ENCODE data around the gene ANKRD37.

The ANKRD37 gene

DNA sequence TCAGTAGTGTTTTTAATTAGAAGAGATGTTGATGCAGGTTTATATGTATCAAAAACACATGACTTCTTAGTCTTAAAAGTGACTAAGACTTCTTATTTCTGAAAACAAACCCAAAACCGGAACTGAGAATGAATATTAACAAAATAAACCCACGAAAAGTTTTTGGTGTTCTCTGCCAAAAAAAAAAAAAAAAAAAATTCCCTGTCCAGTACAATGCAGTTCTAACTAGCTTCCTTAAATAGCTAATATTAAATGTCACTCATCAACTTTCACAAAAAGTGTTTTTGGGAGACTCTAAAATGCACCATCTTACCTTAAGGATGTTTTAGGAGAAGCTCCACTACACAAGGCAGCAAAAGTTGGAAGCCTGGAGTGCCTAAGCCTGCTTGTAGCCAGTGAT lies 2.0 kb downstream of the ANKRD37 start:
- DNase-seq (ENCODE audit: extremely low spot score), result no peak
- no peak for TF ChIP-seq L3MBTL2 (conservative IDR thresholded peaks at IDR 0.05)
- no peak for TF ChIP-seq ELF4 (IDR thresholded peaks at IDR 0.05)
- TF ChIP-seq HDGF (IDR thresholded peaks at IDR 0.05; ENCODE audit: borderline replicate concordance), result no peak
- TF ChIP-seq FOXK2 (IDR thresholded peaks at IDR 0.05), result no peak
- no peak for TF ChIP-seq FOXA1 (IDR thresholded peaks at IDR 0.05)
- no peak for TF ChIP-seq SUZ12 (IDR thresholded peaks at IDR 0.05)
- TF ChIP-seq SP1 (IDR thresholded peaks at IDR 0.05), result no peak
- TF ChIP-seq LEF1 (IDR thresholded peaks at IDR 0.05; ENCODE audit: borderline replicate concordance), result no peak
- no peak for TF ChIP-seq ARNT (IDR thresholded peaks at IDR 0.05)
- TF ChIP-seq, protein P1, sequence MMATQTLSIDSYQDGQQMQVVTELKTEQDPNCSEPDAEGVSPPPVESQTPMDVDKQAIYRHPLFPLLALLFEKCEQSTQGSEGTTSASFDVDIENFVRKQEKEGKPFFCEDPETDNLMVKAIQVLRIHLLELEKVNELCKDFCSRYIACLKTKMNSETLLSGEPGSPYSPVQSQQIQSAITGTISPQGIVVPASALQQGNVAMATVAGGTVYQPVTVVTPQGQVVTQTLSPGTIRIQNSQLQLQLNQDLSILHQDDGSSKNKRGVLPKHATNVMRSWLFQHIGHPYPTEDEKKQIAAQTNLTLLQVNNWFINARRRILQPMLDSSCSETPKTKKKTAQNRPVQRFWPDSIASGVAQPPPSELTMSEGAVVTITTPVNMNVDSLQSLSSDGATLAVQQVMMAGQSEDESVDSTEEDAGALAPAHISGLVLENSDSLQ (IDR thresholded peaks at IDR 0.05), result no peak
- TF ChIP-seq BHLHE40 (IDR thresholded peaks at IDR 0.05; ENCODE audit: borderline replicate concordance), result no peak
- no peak for TF ChIP-seq TARDBP (IDR thresholded peaks at IDR 0.05)
- POLR2A ChIA-PET, result no interaction called here
- CTCF ChIA-PET, result interaction anchor here (1.0 kb wide), 1 partner anchor 199 kb away, joined by 3 read pairs; no protein-coding TSS in a partner anchor

DNA sequence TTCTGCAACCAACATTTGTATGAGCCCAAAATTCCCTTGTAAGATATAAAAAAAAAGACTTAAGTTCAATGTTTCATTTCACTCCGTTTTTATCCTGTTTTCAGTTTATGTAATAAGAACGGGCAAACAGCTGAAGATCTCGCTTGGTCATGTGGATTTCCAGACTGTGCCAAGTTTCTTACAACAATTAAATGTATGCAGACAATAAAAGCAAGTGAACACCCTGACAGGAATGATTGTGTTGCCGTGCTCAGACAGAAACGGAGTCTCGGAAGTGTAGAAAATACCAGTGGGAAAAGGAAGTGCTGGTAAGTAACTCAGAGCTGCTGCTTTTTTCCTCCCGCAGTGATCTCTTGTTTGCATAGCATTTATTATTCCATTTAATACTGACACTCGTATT lies 2.8 kb downstream of the ANKRD37 start:
- ChIA-PET CTCF (no interaction called here), POLR2A (no interaction called here)
- no peak for DNase-seq (ENCODE audit: extremely low spot score)
- TF ChIP-seq NFRKB (IDR thresholded peaks at IDR 0.05) (no peak), FOXK2 (IDR thresholded peaks at IDR 0.05) (no peak), ARNT (IDR thresholded peaks at IDR 0.05) (no peak), BHLHE40 (IDR thresholded peaks at IDR 0.05; ENCODE audit: borderline replicate concordance) (no peak), HDGF (IDR thresholded peaks at IDR 0.05; ENCODE audit: borderline replicate concordance) (no peak)

DNA sequence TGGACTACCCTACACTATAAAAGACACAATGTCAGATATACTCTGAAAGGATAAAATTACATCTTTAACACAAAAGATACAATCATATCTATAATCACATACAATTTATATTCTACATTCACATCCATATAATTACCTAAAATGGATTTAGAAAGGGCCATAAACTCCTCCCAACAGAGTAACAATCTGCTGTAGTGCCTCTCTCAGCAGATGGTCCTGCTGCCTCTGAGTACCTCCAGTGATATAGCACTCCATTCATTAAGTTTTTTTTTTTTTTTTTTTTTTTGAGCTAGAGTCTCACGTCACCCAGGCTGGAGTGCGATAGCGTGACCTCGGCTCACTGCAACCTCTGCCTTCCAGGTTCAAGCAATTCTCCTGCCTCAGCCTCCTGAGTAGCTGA lies 7.4 kb downstream of the ANKRD37 start:
- POLR2A ChIA-PET, result interaction anchor here (2.6 kb wide), 1 partner anchor 8 kb away, joined by 17 read pairs; the partner anchor contains the start of genes ANKRD37 and LRP2BP
- no peak for DNase-seq (ENCODE audit: extremely low spot score)
- TF ChIP-seq L3MBTL2 (conservative IDR thresholded peaks at IDR 0.05) (no peak), ARNT (IDR thresholded peaks at IDR 0.05) (no peak), BHLHE40 (IDR thresholded peaks at IDR 0.05; ENCODE audit: borderline replicate concordance) (no peak), TARDBP (IDR thresholded peaks at IDR 0.05) (no peak), ELF4 (IDR thresholded peaks at IDR 0.05) (no peak), ZNF384 (IDR thresholded peaks at IDR 0.05) (no peak), CTBP1 (IDR thresholded peaks at IDR 0.05; ENCODE audit: borderline replicate concordance) (no peak), HDGF (IDR thresholded peaks at IDR 0.05; ENCODE audit: borderline replicate concordance) (no peak), FOXM1 (IDR thresholded peaks at IDR 0.05; ENCODE audit: borderline replicate concordance) (no peak), NFRKB (IDR thresholded peaks at IDR 0.05) (no peak), SUZ12 (IDR thresholded peaks at IDR 0.05) (no peak), LEF1 (IDR thresholded peaks at IDR 0.05; ENCODE audit: borderline replicate concordance) (no peak)
- TF ChIP-seq, protein P1 (IDR thresholded peaks at IDR 0.05), result no peak
- CTCF ChIA-PET, result no interaction called here

DNA sequence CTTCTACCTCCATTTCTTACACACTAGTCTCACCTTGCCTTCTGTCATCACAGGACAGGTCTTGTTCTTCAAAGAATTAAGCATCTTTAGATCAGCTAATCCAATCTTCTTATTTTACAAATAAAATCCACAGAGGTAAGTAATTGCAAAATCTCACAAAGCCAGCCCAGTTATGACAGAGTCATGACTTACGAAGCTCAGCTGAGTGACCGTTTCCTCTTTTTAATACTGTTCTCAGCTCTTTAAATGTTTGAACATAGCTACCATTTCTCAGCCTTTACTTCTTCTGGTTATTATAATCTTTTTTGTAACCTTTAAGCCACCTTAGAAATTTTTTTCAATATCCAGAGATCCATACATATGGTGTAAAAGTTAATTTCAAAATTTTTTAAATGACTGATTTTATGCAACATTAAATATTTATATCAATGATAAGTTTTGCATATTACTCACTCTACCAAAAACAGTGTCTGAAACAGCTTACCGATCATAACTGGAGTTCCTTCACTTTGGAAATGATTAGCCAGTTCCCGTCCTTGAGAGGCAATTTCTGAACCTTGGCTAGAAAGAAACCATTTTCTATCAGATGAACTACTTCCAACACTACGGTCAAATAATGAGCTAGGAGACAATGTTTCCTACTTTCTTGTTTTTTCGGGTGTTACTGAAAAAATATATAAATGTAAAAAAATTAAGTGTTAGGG lies 8.8 kb downstream of the ANKRD37 start:
- no peak for TF ChIP-seq FOXM1 (IDR thresholded peaks at IDR 0.05; ENCODE audit: borderline replicate concordance)
- TF ChIP-seq TARDBP (IDR thresholded peaks at IDR 0.05), result no peak
- no peak for TF ChIP-seq HDGF (IDR thresholded peaks at IDR 0.05; ENCODE audit: borderline replicate concordance)
- no peak for DNase-seq (ENCODE audit: extremely low spot score)
- CTCF ChIA-PET, result no interaction called here
- POLR2A ChIA-PET, result interaction anchor here (1.2 to 2.6 kb wide), 2 partner anchors 9 to 20 kb away, joined by 4 to 17 read pairs; partner anchors contain the start of genes ANKRD37, LRP2BP and UFSP2

DNA sequence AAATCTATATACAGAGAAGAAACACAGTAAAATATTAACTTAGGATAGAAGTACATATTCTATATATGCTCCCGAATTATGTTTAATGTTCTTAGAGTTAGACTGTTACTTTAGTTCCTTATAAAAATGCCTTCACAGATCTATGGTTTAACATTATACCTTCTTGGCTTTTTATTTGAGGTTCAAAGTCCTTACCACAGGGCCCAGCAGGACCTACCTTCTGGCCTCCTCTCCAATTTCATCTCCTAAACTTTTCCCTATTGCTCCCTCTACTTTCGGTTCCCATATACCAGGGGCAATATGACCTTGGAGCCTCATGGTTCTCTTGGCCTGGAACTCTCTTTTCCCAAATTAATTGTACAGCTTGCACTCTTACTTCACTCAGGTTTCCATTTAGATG lies 11.8 kb downstream of the ANKRD37 start:
- POLR2A ChIA-PET, result no interaction called here

DNA sequence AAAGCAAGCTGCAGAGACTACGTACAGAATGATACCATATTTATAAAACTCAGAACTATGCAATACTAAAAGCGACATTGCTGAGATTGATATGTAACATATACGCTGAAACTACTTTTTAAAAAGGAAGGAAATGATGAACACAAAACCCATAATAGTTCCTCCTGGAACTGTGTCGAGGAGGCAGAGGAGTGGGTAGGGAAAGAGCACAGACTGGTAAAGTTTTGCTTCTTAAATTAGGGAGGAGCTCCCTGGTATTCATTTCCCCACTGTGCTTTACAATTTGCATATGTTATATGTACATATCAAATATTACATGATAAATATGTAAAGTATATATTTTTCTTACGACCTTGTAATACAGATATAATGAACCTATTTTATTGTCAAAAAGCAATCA lies 15.2 kb downstream of the ANKRD37 start:
- TF ChIP-seq NFRKB (IDR thresholded peaks at IDR 0.05) (no peak), SP1 (IDR thresholded peaks at IDR 0.05) (no peak), LEF1 (IDR thresholded peaks at IDR 0.05; ENCODE audit: borderline replicate concordance) (no peak), BHLHE40 (IDR thresholded peaks at IDR 0.05; ENCODE audit: borderline replicate concordance) (no peak), SUZ12 (IDR thresholded peaks at IDR 0.05) (no peak), FOXA1 (IDR thresholded peaks at IDR 0.05) (no peak), FOXM1 (IDR thresholded peaks at IDR 0.05; ENCODE audit: borderline replicate concordance) (no peak), ELF4 (IDR thresholded peaks at IDR 0.05) (no peak), FOXK2 (IDR thresholded peaks at IDR 0.05) (no peak), ZNF384 (IDR thresholded peaks at IDR 0.05) (no peak), TARDBP (IDR thresholded peaks at IDR 0.05) (no peak), CTBP1 (IDR thresholded peaks at IDR 0.05; ENCODE audit: borderline replicate concordance) (no peak), HDGF (IDR thresholded peaks at IDR 0.05; ENCODE audit: borderline replicate concordance) (no peak), L3MBTL2 (conservative IDR thresholded peaks at IDR 0.05) (no peak), ARNT (IDR thresholded peaks at IDR 0.05) (no peak)
- TF ChIP-seq, protein P1 (IDR thresholded peaks at IDR 0.05), result no peak
- POLR2A ChIA-PET, result interaction anchor here (1.1 kb wide), 1 partner anchor 15 kb away, joined by 3 read pairs; the partner anchor contains the start of gene ANKRD37
- no peak for DNase-seq (ENCODE audit: extremely low spot score)
- CTCF ChIA-PET, result no interaction called here

More for the DNA sequence above, 11.8 kb downstream of the ANKRD37 start:
- DNase-seq (ENCODE audit: extremely low spot score), result no peak
- TF ChIP-seq LEF1 (IDR thresholded peaks at IDR 0.05; ENCODE audit: borderline replicate concordance) (no peak), FOXA1 (IDR thresholded peaks at IDR 0.05) (no peak), SP1 (IDR thresholded peaks at IDR 0.05) (no peak), L3MBTL2 (conservative IDR thresholded peaks at IDR 0.05) (no peak), ELF4 (IDR thresholded peaks at IDR 0.05) (no peak), NFRKB (IDR thresholded peaks at IDR 0.05) (no peak)
- CTCF ChIA-PET, result no interaction called here
